GM21529 (cell line): ENCODE measurements around the gene CDK5RAP3.
A peak's percentile ranks its signal among the peaks of the same experiment; 100 is the strongest.
"Not testable (repeated sequence)": the region's sequence is repeated elsewhere in the genome, so short reads cannot be mapped to it uniquely, and the experiment has no call there.

Experiments used
- ATAC-seq: cut with Tn5 transposase; IDR thresholded peaks from one replicate; pipeline ENCODE4 v1.9.1; 2021; ENCODE audit not compliant: unreplicated experiment

CDK5RAP3 gene, protein sequence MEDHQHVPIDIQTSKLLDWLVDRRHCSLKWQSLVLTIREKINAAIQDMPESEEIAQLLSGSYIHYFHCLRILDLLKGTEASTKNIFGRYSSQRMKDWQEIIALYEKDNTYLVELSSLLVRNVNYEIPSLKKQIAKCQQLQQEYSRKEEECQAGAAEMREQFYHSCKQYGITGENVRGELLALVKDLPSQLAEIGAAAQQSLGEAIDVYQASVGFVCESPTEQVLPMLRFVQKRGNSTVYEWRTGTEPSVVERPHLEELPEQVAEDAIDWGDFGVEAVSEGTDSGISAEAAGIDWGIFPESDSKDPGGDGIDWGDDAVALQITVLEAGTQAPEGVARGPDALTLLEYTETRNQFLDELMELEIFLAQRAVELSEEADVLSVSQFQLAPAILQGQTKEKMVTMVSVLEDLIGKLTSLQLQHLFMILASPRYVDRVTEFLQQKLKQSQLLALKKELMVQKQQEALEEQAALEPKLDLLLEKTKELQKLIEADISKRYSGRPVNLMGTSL

DNA sequence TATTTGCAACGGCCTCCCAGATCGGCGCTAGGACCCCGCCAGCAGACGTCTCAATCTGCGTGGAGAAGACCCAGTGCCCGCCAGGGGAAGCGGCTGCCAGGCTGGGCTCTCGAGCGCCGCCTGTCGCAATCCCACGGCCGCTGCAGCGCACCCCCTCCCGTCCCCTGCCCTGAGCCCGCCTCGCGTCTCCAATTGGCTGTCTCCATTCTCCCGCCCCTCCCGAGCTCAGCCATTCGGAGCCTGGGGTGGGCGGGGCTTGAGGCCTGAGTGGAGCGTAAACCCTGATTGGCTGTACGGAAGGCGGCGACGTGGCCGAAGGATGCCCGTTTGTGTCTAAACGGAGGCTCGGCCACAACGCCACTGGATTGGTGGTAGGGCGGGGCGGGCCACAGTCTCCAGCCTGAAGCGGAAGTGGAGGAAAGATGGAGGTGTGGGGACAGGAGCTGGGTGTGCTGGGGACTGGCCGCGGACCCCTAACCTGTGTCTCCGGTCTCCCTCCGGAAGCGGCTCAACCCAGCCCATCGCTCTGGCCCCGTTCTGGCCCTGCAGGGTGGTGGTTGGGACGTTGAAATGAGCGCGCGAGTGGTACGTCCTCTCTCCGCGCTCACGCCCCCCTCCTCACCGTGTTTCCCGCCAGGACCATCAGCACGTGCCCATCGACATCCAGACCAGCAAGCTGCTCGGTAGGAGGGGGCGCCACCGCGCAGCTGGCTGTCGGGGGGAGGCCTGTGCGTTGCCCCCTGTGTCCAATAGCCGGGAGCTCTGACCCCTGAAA, at the start of gene CDK5RAP3:
Gene CDK5RAP3, plus strand, starts transcription at position 389 of the 775 bp plus-strand sequence. Its CDS starts 34 bp downstream, at position 423.
- ATAC-seq = peak; percentile 94

DNA sequence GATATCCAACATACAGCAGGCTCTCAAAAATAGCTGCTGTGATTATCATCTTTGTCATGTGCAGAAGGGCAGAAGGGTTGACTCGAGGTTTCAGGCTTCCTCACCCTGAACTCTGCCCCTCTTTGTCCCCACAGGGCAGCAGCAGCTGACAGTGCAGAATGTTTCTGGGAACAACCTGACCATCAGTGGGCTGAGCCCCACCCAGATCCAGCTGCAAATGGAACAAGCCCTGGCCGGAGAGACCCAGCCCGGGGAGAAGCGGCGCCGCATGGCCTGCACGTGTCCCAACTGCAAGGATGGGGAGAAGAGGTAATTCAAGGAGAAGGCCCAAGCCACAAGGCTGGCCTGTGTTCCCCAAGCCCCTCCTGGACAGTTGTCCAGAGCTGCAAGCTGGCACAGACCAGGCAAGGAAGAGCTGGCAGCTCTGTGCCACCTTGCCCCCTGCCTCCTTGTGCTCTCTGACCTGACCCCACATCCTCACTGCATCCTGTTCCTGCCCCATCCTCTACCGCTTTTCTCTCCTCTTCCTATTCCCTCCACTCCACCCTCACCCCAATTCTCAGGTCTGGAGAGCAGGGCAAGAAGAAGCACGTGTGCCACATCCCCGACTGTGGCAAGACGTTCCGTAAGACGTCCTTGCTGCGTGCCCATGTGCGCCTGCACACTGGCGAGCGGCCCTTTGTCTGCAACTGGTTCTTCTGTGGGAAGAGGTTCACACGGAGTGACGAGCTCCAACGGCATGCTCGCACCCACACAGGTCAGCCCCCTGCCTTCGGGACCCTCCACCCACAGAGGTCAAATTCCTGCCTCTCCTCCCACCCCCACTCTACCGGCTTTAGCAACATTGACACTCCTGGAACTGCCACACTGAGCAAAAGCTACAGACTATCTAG, 45.9 kb upstream of the CDK5RAP3 start:
- ATAC-seq = no peak

DNA sequence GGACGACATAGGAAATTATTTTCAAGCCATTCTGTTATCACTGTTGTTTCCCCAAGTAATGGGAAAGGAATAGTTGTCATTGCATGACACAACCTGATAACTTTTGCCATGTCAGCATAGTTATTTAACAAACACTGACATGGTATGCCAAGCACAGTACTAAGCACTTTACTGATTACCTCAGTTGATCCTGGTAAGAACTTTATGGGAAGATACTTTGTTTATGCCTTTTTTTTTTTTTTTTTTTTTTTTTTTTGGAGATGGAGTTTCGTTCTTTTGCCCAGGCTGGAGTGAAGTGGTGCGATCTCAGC, 45.3 kb upstream of the CDK5RAP3 start:
- ATAC-seq = no peak

DNA sequence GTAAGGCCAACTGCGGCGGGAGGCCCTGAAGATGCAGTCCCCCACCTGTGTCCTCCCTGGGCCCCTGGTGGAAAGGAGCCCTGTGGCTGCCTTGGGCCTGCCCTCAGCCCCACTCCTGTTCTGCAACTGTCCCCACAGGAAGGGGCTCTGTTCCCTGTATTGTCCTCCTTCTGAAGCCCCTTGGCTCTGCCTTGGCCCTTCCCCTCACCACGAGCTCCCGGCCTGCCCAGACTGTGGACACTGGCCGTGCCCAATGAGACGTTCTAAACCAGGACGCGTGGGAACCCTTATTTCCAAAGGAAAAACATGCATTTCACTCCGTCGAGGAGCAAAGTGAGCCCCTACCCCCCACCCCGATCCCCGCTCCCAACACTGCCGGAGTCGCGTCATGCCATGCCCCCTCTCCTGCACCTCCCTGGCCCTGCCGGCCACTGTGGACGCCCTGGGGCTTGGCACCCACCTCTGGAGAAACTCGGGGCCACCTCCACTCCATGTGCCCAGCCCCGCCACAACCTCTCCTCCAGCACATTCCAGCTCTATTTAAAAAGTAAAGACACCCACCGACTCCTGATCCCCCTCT, 43.0 kb upstream of the CDK5RAP3 start:
- ATAC-seq = no peak

DNA sequence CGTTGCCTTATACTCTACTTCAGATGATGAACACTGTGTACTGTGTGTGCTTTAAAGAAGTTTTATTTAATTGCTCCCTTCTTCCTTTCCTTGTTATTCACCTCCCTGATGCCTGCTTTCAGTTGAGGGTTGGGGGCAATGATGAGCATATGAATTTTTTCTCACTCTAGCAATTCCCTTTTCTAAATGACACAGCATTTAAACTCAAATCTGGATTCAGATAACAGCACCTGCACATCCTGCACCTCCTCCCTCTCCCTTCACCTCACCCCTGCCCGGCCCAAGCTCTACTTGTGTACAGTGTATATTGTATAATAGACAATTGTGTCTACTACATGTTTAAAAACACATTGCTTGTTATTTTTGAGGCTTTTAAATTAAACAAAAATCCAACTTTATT, 42.5 kb upstream of the CDK5RAP3 start:
- no peak for ATAC-seq

DNA sequence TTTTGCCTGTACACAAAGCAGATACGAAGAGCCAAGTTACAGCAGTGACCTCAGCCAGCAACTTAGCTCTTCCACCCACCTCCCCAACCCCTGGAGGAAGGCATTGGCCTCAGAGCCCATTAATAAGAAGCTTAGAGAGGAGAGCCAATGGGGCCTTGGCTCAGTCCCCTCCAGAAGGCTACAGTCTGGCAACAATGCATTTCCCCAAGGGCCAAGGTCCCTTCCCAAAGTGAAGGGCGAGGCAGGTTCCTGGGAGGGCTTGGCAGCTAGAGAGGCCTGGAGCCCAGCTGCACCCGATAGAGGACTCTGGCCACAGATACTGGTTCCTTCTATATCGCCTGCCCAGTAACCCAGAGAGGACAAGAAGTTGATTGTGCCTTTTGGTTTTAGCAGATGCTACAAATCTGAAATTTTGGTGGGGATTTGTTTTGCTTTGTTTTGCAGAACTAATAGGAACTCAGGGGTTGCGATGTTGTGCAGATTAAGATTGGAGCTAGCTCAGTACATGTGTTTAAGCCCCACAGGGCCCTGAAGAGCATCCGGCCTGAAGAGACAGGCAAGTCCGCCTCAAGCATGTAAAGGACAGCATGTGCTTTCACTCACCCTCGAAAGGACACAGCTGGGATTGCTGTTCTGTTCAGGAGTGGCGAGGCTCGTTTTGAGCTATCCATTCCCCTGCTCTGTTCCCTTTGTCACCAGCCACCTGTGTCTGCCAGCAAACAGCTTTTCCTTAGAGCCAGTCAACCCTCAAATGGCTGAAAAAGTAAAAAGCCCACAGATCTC, 41.5 kb upstream of the CDK5RAP3 start:
- ATAC-seq = no peak

DNA sequence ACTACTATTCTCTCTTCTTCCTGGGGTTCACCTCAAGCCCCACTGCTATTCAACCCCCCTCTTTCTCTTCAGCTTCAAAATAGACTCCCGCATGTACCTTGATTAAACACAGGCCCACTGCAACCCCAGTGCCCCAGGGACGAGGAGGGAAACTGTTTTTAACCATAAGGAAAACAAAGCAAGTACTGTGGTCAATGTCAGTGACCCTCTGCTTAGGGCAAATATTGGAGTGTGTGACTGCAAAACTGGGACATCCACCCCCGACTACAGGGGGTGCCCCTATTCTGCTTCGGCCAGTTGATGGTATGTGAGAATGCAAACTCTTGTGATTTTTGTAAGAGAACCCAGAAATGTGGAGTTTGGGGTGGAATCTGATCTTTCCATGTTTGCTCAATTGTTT, 39.1 kb upstream of the CDK5RAP3 start:
- no peak for ATAC-seq

DNA sequence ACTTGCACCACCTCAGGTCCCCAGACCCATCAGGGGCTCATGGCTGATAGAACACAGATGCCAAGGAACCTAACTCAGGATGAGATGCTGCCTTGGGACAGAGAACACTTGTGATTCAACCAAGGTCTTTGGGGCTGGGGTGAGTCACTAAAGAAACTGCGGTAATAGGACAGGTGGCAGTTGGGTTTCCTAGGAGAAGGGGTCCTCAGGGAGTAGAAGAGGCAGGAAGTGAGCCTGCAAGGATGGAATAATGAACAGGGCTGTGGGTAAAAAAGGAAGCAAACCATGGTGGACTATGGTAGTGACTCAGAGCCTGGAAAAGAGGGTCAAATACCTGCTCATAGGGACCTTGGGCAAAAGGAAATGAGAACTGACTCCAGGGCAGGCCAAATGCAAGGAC, 36.1 kb upstream of the CDK5RAP3 start:
- ATAC-seq = no peak

DNA sequence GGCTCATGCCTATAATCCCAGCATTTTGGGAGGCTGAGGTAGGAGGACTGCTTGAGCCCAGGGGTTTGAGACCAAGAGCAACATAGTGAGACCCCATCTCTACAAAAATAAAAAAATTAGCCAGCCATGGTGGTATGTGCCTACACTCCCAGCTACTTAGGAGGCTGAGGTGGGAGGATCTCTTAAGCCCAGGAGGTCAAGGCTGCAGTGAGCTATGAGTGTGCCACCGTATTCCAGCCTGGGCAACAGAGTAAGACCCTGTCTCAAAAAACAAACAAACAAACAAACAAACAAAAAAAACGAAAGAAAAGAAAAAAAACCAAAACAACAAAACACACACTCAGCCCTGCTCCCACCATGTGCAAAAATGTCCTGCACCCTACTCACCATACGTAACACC, 35.4 kb upstream of the CDK5RAP3 start:
- not testable (repeated sequence) for ATAC-seq

DNA sequence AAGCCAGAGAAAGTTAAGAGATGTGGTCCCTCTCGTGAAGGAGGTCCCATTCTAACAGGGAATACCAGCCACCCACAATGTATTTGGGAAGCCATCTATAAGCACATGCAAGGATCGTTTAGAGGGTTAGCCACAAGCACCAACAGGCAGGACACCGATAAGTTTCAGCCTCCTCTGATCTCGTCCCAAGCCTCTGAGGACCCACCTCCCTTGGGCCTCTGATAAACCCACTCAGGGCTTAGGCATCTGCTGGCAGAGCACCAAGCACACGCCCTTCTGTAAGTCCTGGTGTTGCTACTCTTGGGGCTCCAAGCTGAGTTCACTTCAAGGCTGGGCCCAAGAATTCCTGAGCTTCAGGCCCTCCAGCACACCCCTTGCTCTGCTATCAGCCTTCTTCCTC, 35.0 kb upstream of the CDK5RAP3 start:
- no peak for ATAC-seq

DNA sequence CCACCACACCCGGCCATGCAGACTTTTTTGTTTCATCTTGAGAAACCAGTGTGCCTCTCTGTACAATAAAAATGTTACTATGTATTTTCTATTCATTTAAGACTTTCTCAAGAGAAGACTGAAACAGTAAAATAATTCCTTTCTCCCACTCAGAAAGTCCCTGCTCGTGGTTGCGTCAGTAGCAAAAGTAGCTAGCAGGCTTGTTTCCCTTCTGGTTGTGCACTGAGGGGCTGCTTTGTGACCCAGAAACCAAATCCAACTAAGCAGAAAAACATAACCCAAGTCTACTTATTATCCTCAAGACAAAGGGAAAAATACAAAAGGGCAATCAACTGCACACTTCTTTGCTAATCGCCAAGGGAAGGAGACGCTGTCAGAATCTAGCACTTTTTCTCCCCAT, 33.0 kb upstream of the CDK5RAP3 start:
- no peak for ATAC-seq

DNA sequence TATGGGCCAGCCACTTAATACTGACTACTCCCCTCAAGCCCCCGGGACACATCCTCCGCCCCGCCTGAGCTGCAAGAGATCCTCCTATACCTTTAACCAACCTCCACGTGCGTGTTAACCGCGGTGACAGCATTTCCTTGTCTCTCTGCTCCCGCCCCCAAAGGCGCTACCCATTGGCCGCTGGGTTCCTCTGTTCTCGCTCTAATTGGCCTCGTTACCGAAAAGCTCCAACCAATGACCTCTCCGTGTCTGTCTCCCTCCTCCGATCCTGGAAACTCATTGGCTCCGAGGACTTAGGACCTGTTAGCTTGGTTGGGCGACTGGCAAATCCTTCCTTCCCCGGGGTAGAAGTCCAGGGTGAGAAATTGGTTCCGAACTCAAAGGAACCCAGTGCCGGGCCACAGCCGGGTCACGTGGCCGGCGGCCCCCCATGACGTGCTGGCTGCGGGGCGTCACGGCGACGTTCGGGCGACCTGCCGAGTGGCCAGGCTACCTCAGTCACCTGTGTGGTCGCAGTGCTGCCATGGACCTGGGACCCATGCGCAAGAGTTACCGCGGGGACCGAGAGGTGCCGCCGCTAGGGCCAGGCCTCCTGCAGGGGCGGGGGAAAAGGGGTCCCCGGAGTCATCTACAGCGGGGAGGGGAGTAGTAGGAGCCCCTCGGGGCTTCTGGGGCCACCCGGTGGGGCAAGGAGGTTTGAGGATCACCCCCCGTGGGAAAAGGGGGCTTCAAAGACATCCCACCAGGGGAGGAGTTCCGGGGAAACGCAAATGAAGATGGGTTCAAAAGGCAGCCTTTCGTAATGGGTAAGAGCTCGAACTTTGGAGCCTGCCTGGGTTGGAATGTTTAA, 29.4 kb upstream of the CDK5RAP3 start, which contains the start of gene PNPO:
Gene PNPO, plus strand, starts transcription at position 326 of the 850 bp plus-strand sequence. Its CDS starts 105 bp downstream, at position 431.
- ATAC-seq = peak; percentile 94

DNA sequence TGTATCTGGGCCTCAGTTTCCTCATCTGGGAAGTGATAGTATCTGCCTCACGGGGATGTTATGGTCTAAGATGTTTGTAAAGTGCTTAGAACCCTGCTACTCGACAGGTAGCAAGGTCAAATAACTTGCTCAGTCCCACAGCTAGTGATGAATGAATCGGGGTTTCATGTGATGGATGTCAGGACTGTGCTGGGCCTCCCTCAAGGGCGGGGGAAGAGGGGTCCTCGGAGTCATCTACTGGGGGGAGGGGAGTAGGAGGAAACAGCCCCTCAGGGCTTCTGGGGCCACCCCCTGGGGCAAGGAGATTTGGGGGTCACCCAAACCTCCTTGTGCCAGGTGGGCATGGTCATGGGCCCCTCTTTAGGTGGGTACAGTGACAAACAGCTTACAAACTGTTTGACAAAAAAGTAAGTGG, 28.8 kb upstream of the CDK5RAP3 start:
- ATAC-seq = no peak

DNA sequence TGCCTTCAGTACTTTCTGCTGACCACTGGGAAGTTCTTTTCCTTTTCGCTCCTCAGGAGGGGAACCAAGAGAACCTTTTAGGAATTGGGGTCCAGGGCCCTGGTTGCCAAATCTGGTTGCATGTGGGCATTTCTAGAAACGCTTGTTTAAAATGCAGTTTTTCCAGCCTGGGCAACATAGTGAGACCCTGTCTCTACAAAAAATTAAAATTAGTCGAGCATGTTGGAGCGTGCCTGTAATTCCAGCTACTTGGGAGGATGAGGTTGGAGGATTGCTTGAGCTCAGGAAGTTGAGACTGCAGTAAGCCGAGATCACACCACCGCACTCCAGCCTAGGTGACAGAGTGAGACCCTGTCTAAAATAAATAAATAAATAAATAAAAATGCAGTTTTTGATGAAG, 28.3 kb upstream of the CDK5RAP3 start:
- ATAC-seq = no peak

DNA sequence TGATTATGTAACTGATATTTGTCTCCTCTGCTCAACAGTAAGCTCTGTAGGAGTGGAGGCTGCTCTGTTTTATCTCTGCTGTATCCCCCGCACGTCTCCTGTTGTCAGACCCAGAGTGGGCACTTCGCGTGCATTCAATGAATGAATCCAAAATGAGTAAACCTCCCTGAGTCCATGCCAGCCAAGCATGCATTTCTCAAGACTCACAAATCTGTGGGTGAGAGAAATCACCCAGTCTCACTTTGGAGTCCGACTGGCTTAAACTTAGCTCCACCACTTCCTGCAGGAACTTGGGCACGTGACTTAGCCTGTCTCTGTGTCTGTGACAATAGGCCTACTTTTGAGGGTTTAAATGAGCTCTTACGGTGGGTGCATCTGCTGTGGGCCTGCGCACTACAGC, 25.8 kb upstream of the CDK5RAP3 start:
- no peak for ATAC-seq

DNA sequence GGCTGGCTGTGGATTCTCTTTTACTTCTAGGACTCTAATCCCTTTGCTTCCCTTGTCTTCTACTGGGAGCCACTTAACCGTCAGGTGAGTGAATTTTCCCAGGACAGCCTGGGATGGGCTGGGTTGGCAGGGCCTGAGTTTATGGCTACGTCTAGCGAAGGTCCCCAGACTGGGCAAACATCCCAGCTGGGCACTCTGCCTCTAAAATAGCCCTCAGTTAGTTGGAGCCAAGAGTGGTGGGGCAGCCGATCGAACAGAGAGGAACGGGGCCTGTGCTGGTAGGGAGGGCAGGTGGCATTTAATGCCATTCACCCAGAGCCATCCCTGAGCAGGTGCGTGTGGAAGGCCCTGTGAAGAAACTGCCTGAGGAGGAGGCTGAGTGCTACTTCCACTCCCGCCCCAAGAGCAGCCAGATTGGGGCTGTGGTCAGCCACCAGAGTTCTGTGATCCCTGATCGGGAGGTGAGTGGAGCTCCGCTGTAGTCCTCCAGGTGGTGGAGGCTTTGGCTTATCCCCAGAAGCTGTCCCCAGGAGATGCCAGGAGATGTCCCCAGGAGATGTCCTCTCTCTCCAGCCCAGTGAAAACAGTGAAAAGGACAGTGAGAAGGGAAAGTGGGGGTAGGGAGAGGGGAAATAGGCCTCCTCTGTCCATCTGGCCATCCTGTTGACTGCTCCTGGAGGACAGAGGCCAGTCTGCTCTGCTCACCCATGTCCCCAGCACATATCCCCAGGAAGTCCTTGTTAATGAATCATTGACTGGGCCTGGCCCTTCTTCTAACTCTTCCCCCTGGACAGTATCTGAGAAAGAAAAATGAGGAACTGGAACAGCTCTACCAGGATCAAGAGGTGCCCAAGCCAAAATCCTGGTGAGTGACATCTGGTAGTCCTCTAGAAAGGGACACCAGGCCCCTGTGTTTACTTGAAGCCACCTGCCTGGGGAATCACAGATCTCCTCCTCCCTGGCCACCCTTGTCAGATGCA, 25.1 kb upstream of the CDK5RAP3 start:
- ATAC-seq = no peak

DNA sequence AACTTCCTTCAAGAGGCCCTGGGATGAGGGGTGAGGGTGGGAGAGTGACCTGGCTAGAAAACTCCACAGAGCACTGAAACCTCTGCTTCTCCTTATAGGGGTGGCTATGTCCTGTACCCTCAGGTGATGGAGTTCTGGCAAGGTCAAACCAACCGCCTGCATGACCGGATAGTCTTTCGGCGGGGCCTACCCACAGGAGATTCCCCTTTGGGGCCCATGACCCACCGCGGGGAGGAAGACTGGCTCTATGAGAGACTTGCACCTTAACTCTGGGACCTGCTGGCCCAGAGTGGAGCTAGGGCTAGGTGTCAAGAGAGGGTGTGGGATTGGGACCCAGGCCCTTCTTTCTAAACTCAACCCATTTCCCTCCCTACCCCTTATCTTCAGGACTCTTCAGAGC, 24.4 kb upstream of the CDK5RAP3 start:
- no peak for ATAC-seq

DNA sequence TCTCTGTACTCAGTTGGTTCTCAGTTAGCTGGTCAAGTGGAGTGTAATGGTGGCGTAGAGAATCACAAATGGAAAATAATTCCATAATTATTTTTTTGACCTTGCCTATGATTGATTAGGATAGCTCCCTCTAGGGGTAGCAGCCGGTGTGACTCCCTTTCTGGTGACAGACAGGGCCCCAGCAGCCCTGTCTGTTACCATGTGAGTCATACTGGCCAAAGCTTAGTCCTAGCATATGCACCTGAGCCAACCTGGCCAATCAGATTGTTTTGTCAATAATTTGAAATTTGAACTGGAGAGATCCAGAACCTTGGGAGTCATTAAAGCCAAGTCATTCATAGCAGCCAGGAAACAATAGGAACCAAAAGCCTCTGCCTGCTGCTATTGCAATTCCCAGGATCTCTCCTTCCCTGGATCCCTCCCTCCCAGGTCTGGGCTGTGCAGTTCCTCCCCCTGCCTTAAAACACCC, 23.9 kb upstream of the CDK5RAP3 start:
- peak; percentile 51 for ATAC-seq
